H1 (cell line): ENCODE data around the gene TDRD5. TPM values are rescaled to one million over a fixed set of nuclear protein-coding genes. Genes with fewer than 3 reads are reported as not detected.

Experiments used
- CTCF ChIA-PET: fragments of 300-600 bp; sonication (Branson Sonifier 250); formaldehyde crosslinking; loops from one replicate; lab custom pipeline; 2021; ENCODE audit not compliant: partially characterized antibody; lab: Charles Lee
- POLR2A ChIA-PET: fragments of 300-600 bp; sonication (Branson Sonifier 250); formaldehyde crosslinking; loops from one replicate; lab custom pipeline; 2021; ENCODE audit warnings: inconsistent platforms; ENCODE audit not compliant: partially characterized antibody; lab: Charles Lee
- DNase-seq, 2 experiments: peaks; one replicate each; pipeline versions ENCODE4 v3.0.0 to v3.0.0-alpha.2; 2010 to 2022; ENCODE audit warnings: low spot score in 2 of 2, low read depth in 1 of 2, mixed read lengths in 1 of 2
- FAIRE-seq: peaks from 2 replicates; lab custom pipeline; 2011; peaks lifted over from hg19 to GRCh38; lab: Jason Lieb, UNC
- H2AFZ ChIP-seq: 2 replicates; pipeline ENCODE4 v1.8.1; 2012; ENCODE audit warnings: low read length, inconsistent platforms
- H2AK5ac ChIP-seq: 2 replicates; pipeline ENCODE4 v1.6.1; 2013; ENCODE audit warnings: low read depth, low read length
- H2BK120ac ChIP-seq: replicated peaks from 2 replicates; pipeline ENCODE3; 2013; ENCODE audit warnings: low read depth, low read length, inconsistent platforms
- H2BK12ac ChIP-seq: 2 replicates; pipeline ENCODE4 v1.6.1; 2013; ENCODE audit warnings: low read depth, low read length
- H2BK15ac ChIP-seq: 2 replicates; pipeline ENCODE4 v1.6.1; 2013; ENCODE audit warnings: low read length
- H2BK20ac ChIP-seq: 2 replicates; pipeline ENCODE4 v1.6.1; 2013; ENCODE audit warnings: low read length
- H2BK5ac ChIP-seq: 2 replicates; pipeline ENCODE4 v1.6.1; 2013; ENCODE audit warnings: low read depth, low read length
- H3K14ac ChIP-seq: 2 replicates; pipeline ENCODE4 v1.6.1; 2013; ENCODE audit warnings: inconsistent platforms; ENCODE audit not compliant: insufficient read length
- H3K18ac ChIP-seq: 2 replicates; pipeline ENCODE4 v1.6.1; 2013; ENCODE audit warnings: low read length; ENCODE audit errors: extremely low read depth
- H3K23ac ChIP-seq: 2 replicates; pipeline ENCODE4 v1.6.1; 2013; ENCODE audit warnings: inconsistent platforms; ENCODE audit not compliant: insufficient read length
- H3K23me2 ChIP-seq: 2 replicates; pipeline ENCODE4 v1.6.1; 2013; ENCODE audit warnings: low read depth, low read length
- H3K27ac ChIP-seq: 2 replicates; pipeline ENCODE4 v1.6.1; 2011; ENCODE audit warnings: low read depth, low read length, inconsistent platforms
- H3K27me3 ChIP-seq, 4 experiments: replicated peaks in 1 of 4; 1 replicate in 1 of 4; 2 replicates in 3 of 4; pipeline versions ENCODE4 v1.6.1 to v1.8.1; 2011 to 2013; ENCODE audit warnings: low read length in 3 of 4, mild to moderate bottlenecking in 3 of 4, inconsistent platforms in 2 of 4, mixed read lengths in 2 of 4, moderate library complexity in 1 of 4; ENCODE audit not compliant: control insufficient read depth in 3 of 4, insufficient read depth in 3 of 4; ENCODE audit errors: extremely low read depth in 1 of 4
- H3K36me3 ChIP-seq, 4 experiments: 2 replicates each; pipeline versions ENCODE4 v1.6.1 to v1.8.1; 2011 to 2013; ENCODE audit warnings: mild to moderate bottlenecking in 4 of 4, low read length in 3 of 4, moderate library complexity in 2 of 4, control low read depth in 1 of 4, inconsistent platforms in 1 of 4; ENCODE audit not compliant: insufficient read depth in 4 of 4, control insufficient read depth in 2 of 4
- H3K4ac ChIP-seq: replicated peaks from 2 replicates; pipeline ENCODE3; 2013; ENCODE audit warnings: low read length, low read depth, mixed read lengths, inconsistent platforms; ENCODE audit not compliant: insufficient read length
- H3K4me1 ChIP-seq, 4 experiments: replicated peaks in 1 of 4; 1 replicate in 1 of 4; 2 replicates in 3 of 4; pipeline versions ENCODE4 v1.6.1 to v1.8.1; 2011 to 2013; ENCODE audit warnings: low read length in 3 of 4, inconsistent platforms in 2 of 4, mixed read lengths in 1 of 4; ENCODE audit not compliant: insufficient read depth in 4 of 4, control insufficient read depth in 3 of 4
- H3K4me2 ChIP-seq, 2 experiments: 2 replicates each; pipeline versions ENCODE4 v1.6.1 to v1.8.1; 2011 to 2013; ENCODE audit warnings: low read depth in 2 of 2, low read length in 2 of 2, control low read depth in 1 of 2, inconsistent platforms in 1 of 2, mild to moderate bottlenecking in 1 of 2; ENCODE audit not compliant: insufficient read depth in 1 of 2
- H3K4me3 ChIP-seq, 4 experiments: fragments of 200-600, 300-600 bp in 1 of 4; sonication (generic), shearing (Covaris generic), sonication (Bioruptor Twin) in 1 of 4; 2 replicates each; pipeline versions ENCODE4 v1.5.1 to v1.8.1; 2011 to 2016; ENCODE audit warnings: low read length in 4 of 4, low read depth in 3 of 4, control low read depth in 2 of 4, inconsistent platforms in 2 of 4, mild to moderate bottlenecking in 2 of 4, mixed read lengths in 1 of 4, moderate library complexity in 1 of 4; ENCODE audit not compliant: insufficient read depth in 2 of 4; ENCODE audit errors: extremely low read depth in 1 of 4
- H3K56ac ChIP-seq: replicated peaks from 2 replicates; pipeline ENCODE3; 2013; ENCODE audit warnings: low read depth, mild to moderate bottlenecking, mixed read lengths, low read length, inconsistent platforms; ENCODE audit not compliant: insufficient read length
- H3K79me1 ChIP-seq: 2 replicates; pipeline ENCODE4 v1.6.1; 2013; ENCODE audit warnings: low read depth, low read length, control low read depth
- H3K79me2 ChIP-seq, 2 experiments: 2 replicates each; pipeline versions ENCODE4 v1.6.1 to v1.8.1; 2012 to 2013; ENCODE audit warnings: low read length in 2 of 2, mild to moderate bottlenecking in 2 of 2, inconsistent platforms in 1 of 2; ENCODE audit not compliant: insufficient read depth in 2 of 2, control insufficient read depth in 1 of 2
- H3K9ac ChIP-seq, 4 experiments: replicated peaks in 1 of 4; 1 replicate in 1 of 4; 2 replicates in 3 of 4; pipeline versions ENCODE4 v1.6.1 to v1.8.1; 2011 to 2013; ENCODE audit warnings: low read depth in 3 of 4, low read length in 3 of 4, control low read depth in 2 of 4, mild to moderate bottlenecking in 2 of 4, moderate library complexity in 2 of 4, inconsistent platforms in 1 of 4; ENCODE audit errors: extremely low read depth in 1 of 4
- H3K9me3 ChIP-seq, 2 experiments: 2 replicates each; pipeline versions ENCODE4 v1.6.1 to v1.8.1; 2012 to 2013; ENCODE audit warnings: mild to moderate bottlenecking in 2 of 2, moderate library complexity in 2 of 2, control low read depth in 1 of 2, inconsistent platforms in 1 of 2, low read depth in 1 of 2, low read length in 1 of 2, mixed read lengths in 1 of 2; ENCODE audit not compliant: insufficient read depth in 2 of 2
- H4K20me1 ChIP-seq, 2 experiments: replicated peaks in 1 of 2; 2 replicates each; pipeline versions ENCODE3 to v1.8.1; 2011 to 2013; ENCODE audit warnings: inconsistent platforms in 2 of 2, low read length in 2 of 2, mild to moderate bottlenecking in 1 of 2; ENCODE audit not compliant: insufficient read depth in 2 of 2, control insufficient read depth in 1 of 2
- H4K5ac ChIP-seq: 2 replicates; pipeline ENCODE4 v1.6.1; 2013; ENCODE audit warnings: low read length, low read depth, mixed read lengths, inconsistent platforms; ENCODE audit not compliant: insufficient read length
- H4K8ac ChIP-seq: 2 replicates; pipeline ENCODE4 v1.8.0; 2013; ENCODE audit warnings: mild to moderate bottlenecking, moderate library complexity, low read length, inconsistent platforms; ENCODE audit not compliant: insufficient read depth; ENCODE audit errors: extremely low read depth
- H4K91ac ChIP-seq: replicated peaks from 2 replicates; pipeline ENCODE3; 2013; ENCODE audit warnings: low read length, mixed read lengths, inconsistent platforms; ENCODE audit not compliant: insufficient read length
- FOSL1 ChIP-seq: IDR thresholded peaks from 2 replicates; pipeline ENCODE4 v1.6.1; 2011; ENCODE audit warnings: mild to moderate bottlenecking, low read depth, low read length, moderate library complexity; ENCODE audit not compliant: insufficient read depth
- RAD21 ChIP-seq, 2 experiments: IDR thresholded peaks in 1 of 2; conservative IDR thresholded peaks in 1 of 2; 2 replicates each; pipeline ENCODE4 v1.6.1; 2011; ENCODE audit warnings: low read depth in 2 of 2, low read length in 2 of 2, improper control_type of control experiment in 1 of 2, inconsistent platforms in 1 of 2, mild to moderate bottlenecking in 1 of 2, moderate library complexity in 1 of 2
- RNF2 ChIP-seq: fragments of 200-900, 300-1000 bp; sonication (generic); IDR thresholded peaks from 2 replicates; pipeline ENCODE4 v1.7.1; 2016; ENCODE audit warnings: borderline replicate concordance, low read depth, mild to moderate bottlenecking, antibody characterized with exemption, low read length; ENCODE audit not compliant: poor library complexity, severe bottlenecking; ENCODE audit errors: missing control alignments
- polyA plus RNA-seq, 7 experiments: library from polyadenylated mRNA; depleted of rRNA in 3 of 7; stranded (reverse) in 5 of 7; unstranded in 2 of 7; fragments of >200 nt in 5 of 7; fragments of 200-250 nt in 2 of 7; gene quantifications; 1 replicate in 5 of 7; 2 replicates in 1 of 7; 4 replicates in 1 of 7; pipeline versions ENCODE4 v1.2.1 to v1.2.3, GENCODE V29; 2011 to 2013; ENCODE audit warnings: missing spikeins in 2 of 7, mixed read lengths in 2 of 7
- total RNA-seq: library from RNA; stranded (reverse); fragmentation: NEBNext Ultra II Directional; extraction: Animal tissue kit (Norgen Biotek cat#: 25700); gene quantifications from 2 replicates; pipeline ENCODE4 v1.2.1, GENCODE V29; 2021

Gene TDRD5
- total and polyA plus RNA-seq, 2 of the 8 experiments (the other 6 are each of a cell fraction or from before 2014, with no cell fraction given): 0.53 to 1.4 TPM

GRCh38 chr1:179554427-179554826 is 37.2 kb upstream of the TDRD5 start:
- Histone ChIP-seq H3K56ac (no peak overlapping the region), H2BK20ac (no peak overlapping the region), H3K23me2 (no peaks in the 10 kb centered on the region), H2BK12ac (no peak overlapping the region), H4K5ac (no peak overlapping the region), H4K8ac (no peak overlapping the region), H3K23ac (no peak overlapping the region), H3K18ac (no peak overlapping the region), H3K4me2 (no peak overlapping the region), H3K9ac (no peak overlapping the region), H2BK15ac (peak overlapping the region; percentile 76; the same call in 1 of the 2 replicates), H4K91ac (no peak overlapping the region), H3K36me3 (no peaks in the 10 kb centered on the region), H2BK5ac (no peak overlapping the region), H4K20me1 (no peaks in the 10 kb centered on the region), H3K79me2 (no peaks in the 10 kb centered on the region), H3K14ac (no peak overlapping the region), H3K27me3 (no peaks in the 10 kb centered on the region; a peak in 1 of 7 replicates), H3K4me1 (no peaks in the 10 kb centered on the region), H2AFZ (no peak overlapping the region), H3K79me1 (no peaks in the 10 kb centered on the region), H3K4ac (no peak overlapping the region), H2AK5ac (no peak overlapping the region), H2BK120ac (no peak overlapping the region), H3K9me3 (no peaks in the 10 kb centered on the region; a peak in 1 of 4 replicates), H3K4me3 (no peak overlapping the region), H3K27ac (no peak overlapping the region)
- TF ChIP-seq FOSL1 (no peak), RAD21 (IDR thresholded peaks at IDR 0.05 in 1 of 2, conservative IDR thresholded peaks at IDR 0.05 in 1 of 2; ENCODE audit: low read depth in 2 of 2, low read length in 2 of 2) (no peak), RNF2 (no peak)
- FAIRE-seq (no peak), DNase-seq (no peak)
- ChIA-PET CTCF (no interaction called here), POLR2A (no interaction called here)
